Mesenchymal stem cell (in vitro differentiated cells and primary cell): ENCODE data around the gene EMP1.
A peak's percentile ranks its signal among the peaks of the same experiment; 100 is the strongest.

ENCODE experiments used
- DNase-seq: peaks from one replicate; pipeline ENCODE4 v3.0.0-alpha.2; 2013
- H2AFZ ChIP-seq: one replicate; pipeline ENCODE4 v1.6.1; 2013; ENCODE audit warnings: low read depth, mild to moderate bottlenecking, control low read depth, inconsistent platforms, low read length, moderate library complexity
- H2AK5ac ChIP-seq: 2 replicates; pipeline ENCODE4 v1.6.1; 2013; ENCODE audit warnings: low read length, moderate library complexity, mild to moderate bottlenecking, inconsistent platforms; ENCODE audit not compliant: severe bottlenecking
- H2BK120ac ChIP-seq: one replicate; pipeline ENCODE4 v1.6.1; 2013; ENCODE audit warnings: low read depth, mild to moderate bottlenecking, inconsistent platforms, low read length, moderate library complexity
- H2BK12ac ChIP-seq, 2 experiments: one replicate each; pipeline ENCODE4 v1.6.1; 2013; ENCODE audit warnings: inconsistent platforms in 2 of 2, low read length in 2 of 2, mild to moderate bottlenecking in 2 of 2, moderate library complexity in 2 of 2, control low read depth in 1 of 2
- H2BK15ac ChIP-seq: one replicate; pipeline ENCODE4 v1.6.1; 2013; ENCODE audit warnings: mild to moderate bottlenecking, low read depth, inconsistent platforms; ENCODE audit not compliant: poor library complexity, severe bottlenecking
- H2BK5ac ChIP-seq: 2 replicates; pipeline ENCODE4 v1.6.1; 2013; ENCODE audit warnings: low read depth, mild to moderate bottlenecking, low read length, control low read depth, inconsistent platforms; ENCODE audit not compliant: poor library complexity, severe bottlenecking
- H3K14ac ChIP-seq, 2 experiments: one replicate each; pipeline ENCODE4 v1.6.1; 2013; ENCODE audit warnings: inconsistent platforms in 2 of 2, low read length in 2 of 2, control low read depth in 1 of 2, mild to moderate bottlenecking in 1 of 2, moderate library complexity in 1 of 2
- H3K18ac ChIP-seq, 2 experiments: one replicate each; pipeline ENCODE4 v1.6.1; 2013; ENCODE audit warnings: inconsistent platforms in 2 of 2, low read length in 2 of 2, control low read depth in 1 of 2, low read depth in 1 of 2, mild to moderate bottlenecking in 1 of 2
- H3K23ac ChIP-seq, 2 experiments: one replicate each; pipeline ENCODE4 v1.6.1; 2013; ENCODE audit warnings: inconsistent platforms in 2 of 2, low read length in 2 of 2, mild to moderate bottlenecking in 2 of 2, moderate library complexity in 2 of 2, control low read depth in 1 of 2
- H3K27ac ChIP-seq: 2 replicates; pipeline ENCODE4 v1.5.1; 2013; ENCODE audit warnings: mild to moderate bottlenecking, moderate library complexity, low read length, control low read depth, inconsistent platforms; ENCODE audit not compliant: poor library complexity, severe bottlenecking
- H3K27me3 ChIP-seq, 2 experiments: 2 replicates each; pipeline versions ENCODE4 v1.6.1 to v1.7.0; 2013; ENCODE audit warnings: low read length in 2 of 2, mild to moderate bottlenecking in 2 of 2, moderate library complexity in 2 of 2, control low read depth in 1 of 2, inconsistent platforms in 1 of 2; ENCODE audit not compliant: control insufficient read depth in 1 of 2, insufficient read depth in 1 of 2
- H3K36me3 ChIP-seq, 2 experiments: 2 replicates each; pipeline versions ENCODE4 v1.6.1 to v1.7.0; 2013; ENCODE audit warnings: low read length in 2 of 2, control low read depth in 1 of 2, inconsistent platforms in 1 of 2, low read depth in 1 of 2, mild to moderate bottlenecking in 1 of 2; ENCODE audit not compliant: insufficient read depth in 2 of 2, control insufficient read depth in 1 of 2
- H3K4ac ChIP-seq, 2 experiments: one replicate each; pipeline ENCODE4 v1.6.1; 2013; ENCODE audit warnings: inconsistent platforms in 2 of 2, low read length in 2 of 2, mild to moderate bottlenecking in 2 of 2, moderate library complexity in 2 of 2, control low read depth in 1 of 2, low read depth in 1 of 2
- H3K4me1 ChIP-seq: 2 replicates; pipeline ENCODE4 v1.6.1; 2013; ENCODE audit warnings: low read depth, low read length, control low read depth; ENCODE audit not compliant: control insufficient read depth, insufficient read depth
- H3K4me2 ChIP-seq: 2 replicates; pipeline ENCODE4 v1.6.1; 2013; ENCODE audit warnings: low read length, mild to moderate bottlenecking, inconsistent platforms; ENCODE audit not compliant: poor library complexity, severe bottlenecking
- H3K4me3 ChIP-seq, 2 experiments: 2 replicates each; pipeline versions ENCODE4 v1.5.1 to v1.7.0; 2013; ENCODE audit warnings: low read length in 2 of 2, mild to moderate bottlenecking in 2 of 2, control low read depth in 1 of 2, low read depth in 1 of 2; ENCODE audit not compliant: insufficient read depth in 1 of 2
- H3K79me1 ChIP-seq: replicated peaks from 2 replicates; pipeline ENCODE4 v1.6.1; 2013; ENCODE audit warnings: mild to moderate bottlenecking, control low read depth, low read length, inconsistent platforms; ENCODE audit not compliant: poor library complexity, severe bottlenecking
- H3K9ac ChIP-seq: 2 replicates; pipeline ENCODE4 v1.7.0; 2013; ENCODE audit warnings: mild to moderate bottlenecking, low read length, moderate library complexity
- H3K9me3 ChIP-seq: 2 replicates; pipeline ENCODE4 v1.7.0; 2013; ENCODE audit warnings: mild to moderate bottlenecking, low read length; ENCODE audit not compliant: control insufficient read depth
- H4K8ac ChIP-seq: one replicate; pipeline ENCODE4 v1.6.1; 2013; ENCODE audit warnings: inconsistent platforms, mild to moderate bottlenecking, low read length, moderate library complexity
- H4K91ac ChIP-seq: one replicate; pipeline ENCODE4 v1.6.1; 2013; ENCODE audit warnings: mild to moderate bottlenecking, low read length, inconsistent platforms
- WGBS: methylation state at CpG from one replicate; pipeline ENCODE4 v1.1.7; 2013; ENCODE audit warnings: mixed read lengths; 5-methylcytosine and 5-hydroxymethylcytosine counted together

Gene EMP1

DNA sequence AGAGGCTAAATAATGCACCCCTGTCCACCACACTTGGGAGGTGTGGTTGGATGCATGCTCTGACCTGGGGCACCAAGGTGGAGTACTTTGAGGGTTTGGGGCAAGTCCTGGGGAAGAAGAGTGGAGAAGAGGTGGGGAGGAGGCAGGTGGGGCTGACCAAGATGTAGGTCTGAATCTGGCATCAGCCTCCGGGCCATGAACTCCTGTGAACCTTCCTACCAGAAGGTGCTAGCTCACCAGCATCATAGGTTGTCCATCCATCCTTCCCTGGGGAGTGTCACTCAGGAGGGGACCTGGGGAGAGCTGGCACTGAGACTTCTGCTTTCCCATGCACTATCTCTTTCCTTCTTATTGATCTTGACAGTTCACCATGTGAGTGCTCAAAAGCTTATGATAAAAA lies 13.6 kb upstream of the EMP1 start:
- Histone ChIP-seq H2AK5ac (peak overlapping the region; percentile 26), H4K91ac (no peak overlapping the region), H4K8ac (no peak overlapping the region)

DNA sequence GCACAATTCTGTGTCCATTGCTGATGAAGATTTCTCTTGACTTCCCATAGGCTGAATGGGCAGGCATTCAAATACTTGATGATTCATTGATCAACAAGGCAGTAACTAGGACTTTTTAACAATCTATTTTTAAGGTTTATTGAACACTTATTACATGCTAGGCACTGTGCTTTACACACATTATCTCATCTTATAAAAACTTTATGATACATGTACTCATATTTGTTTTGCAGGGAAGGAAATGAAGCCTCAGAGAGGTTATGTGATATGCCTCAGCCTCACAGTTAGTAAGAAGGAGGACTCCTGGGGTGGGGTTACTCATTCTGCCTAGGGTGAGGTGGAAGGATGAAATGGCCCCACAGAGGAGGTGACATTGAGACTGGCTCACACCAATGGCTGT lies 12.9 kb upstream of the EMP1 start:
- Histone ChIP-seq H2AFZ (no peak overlapping the region), H2BK15ac (no peak overlapping the region), H2BK5ac (no peak overlapping the region), H2BK12ac (no peak overlapping the region), H4K8ac (no peak overlapping the region), H3K36me3 (no peaks in the 10 kb centered on the region), H3K79me1 (no peaks in the 10 kb centered on the region), H3K14ac (no peak overlapping the region), H3K9ac (no peak overlapping the region), H3K4ac (no peak overlapping the region), H3K4me1 (peaks cover 6% of the 10 kb centered on the region), H4K91ac (no peak overlapping the region), H3K4me3 (no peak overlapping the region), H3K4me2 (no peak overlapping the region), H3K27me3 (no peaks in the 10 kb centered on the region), H3K9me3 (no peaks in the 10 kb centered on the region), H3K23ac (no peak overlapping the region), H2BK120ac (no peak overlapping the region), H2AK5ac (no peak overlapping the region), H3K27ac (no peak overlapping the region), H3K18ac (no peak overlapping the region)
- no peak for DNase-seq

More for the DNA sequence above, 13.6 kb upstream of the EMP1 start:
- Histone ChIP-seq H3K27ac (no peak overlapping the region), H3K4me3 (no peak overlapping the region), H3K79me1 (no peaks in the 10 kb centered on the region), H3K14ac (no peak overlapping the region), H3K36me3 (no peaks in the 10 kb centered on the region), H3K4me1 (peaks cover 6% of the 10 kb centered on the region), H2BK120ac (no peak overlapping the region), H3K4me2 (no peak overlapping the region), H3K9ac (no peak overlapping the region), H3K4ac (no peak overlapping the region), H3K27me3 (no peaks in the 10 kb centered on the region), H3K9me3 (no peaks in the 10 kb centered on the region), H2BK15ac (no peak overlapping the region), H3K18ac (no peak overlapping the region), H2AFZ (no peak overlapping the region), H2BK5ac (no peak overlapping the region), H2BK12ac (no peak overlapping the region), H3K23ac (no peak overlapping the region)
- WGBS: 100% methylated on average over 1 of the region's 1 CpG
- DNase-seq: no peak

DNA sequence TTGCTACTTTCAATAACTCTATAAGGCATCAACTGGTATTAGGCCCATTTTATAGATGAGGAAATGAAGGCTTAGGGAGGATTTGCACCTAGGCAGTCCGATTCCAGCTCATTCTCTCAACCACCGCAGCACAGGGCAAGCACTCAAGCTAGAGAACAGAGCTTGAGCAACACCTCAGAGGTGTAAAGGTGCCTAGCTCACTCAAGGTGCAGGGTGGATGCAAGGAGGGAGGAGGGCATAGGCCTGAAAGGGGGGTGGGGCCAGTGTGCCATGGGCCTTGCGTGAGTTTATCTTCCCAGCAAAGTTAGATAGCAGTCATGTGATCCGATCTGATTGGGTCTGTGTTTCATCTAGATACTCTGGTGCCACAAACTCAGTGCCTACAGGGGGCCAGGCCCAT lies 10.2 kb upstream of the EMP1 start:
- 100% methylated on average over 4 of the region's 4 CpGs for WGBS
- DNase-seq: no peak
- H3K4me3 ChIP-seq: no peak overlapping the region

DNA sequence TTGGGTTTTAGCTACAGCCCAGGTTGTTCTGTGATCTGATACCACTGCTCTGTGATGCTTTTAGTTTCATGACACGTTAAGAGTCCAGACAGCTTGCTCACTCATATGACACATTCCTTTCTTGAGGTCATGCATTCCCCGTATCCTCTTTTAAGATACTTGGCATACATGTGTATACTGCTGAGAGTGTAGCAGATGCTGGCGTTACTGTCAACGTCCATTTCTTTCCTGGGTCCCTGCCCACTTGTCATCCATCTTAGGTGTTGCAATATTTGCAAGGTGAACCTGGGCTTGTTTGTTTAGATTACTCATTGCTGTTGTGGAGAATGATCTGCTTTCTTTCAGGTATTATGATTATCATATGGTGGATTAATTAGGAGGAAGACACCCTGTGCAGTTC lies 9.1 kb upstream of the EMP1 start:
- H3K4ac ChIP-seq: no peak overlapping the region
- H3K14ac ChIP-seq: no peak overlapping the region
- no peak overlapping the region for H3K27ac ChIP-seq
- H2AFZ ChIP-seq: no peak overlapping the region
- H2BK120ac ChIP-seq: no peak overlapping the region
- 25% methylated on average over 4 of the region's 4 CpGs for WGBS
- no peak overlapping the region for H2BK5ac ChIP-seq
- no peak overlapping the region for H2BK15ac ChIP-seq
- H3K27me3 ChIP-seq: no peaks in the 10 kb centered on the region
- no peak overlapping the region for H3K18ac ChIP-seq
- H3K23ac ChIP-seq: peak overlapping the region in 1 of 2 experiments; percentile 47
- H3K4me2 ChIP-seq: no peak overlapping the region
- no peak overlapping the region for H2AK5ac ChIP-seq
- H4K91ac ChIP-seq: no peak overlapping the region
- peaks cover 6% of the 10 kb centered on the region for H3K4me1 ChIP-seq
- peak; percentile 44 for DNase-seq
- H3K4me3 ChIP-seq: no peak overlapping the region
- H3K9ac ChIP-seq: no peak overlapping the region
- H4K8ac ChIP-seq: no peak overlapping the region
- no peaks in the 10 kb centered on the region for H3K9me3 ChIP-seq
- no peaks in the 10 kb centered on the region for H3K36me3 ChIP-seq
- no peaks in the 10 kb centered on the region for H3K79me1 ChIP-seq
- H2BK12ac ChIP-seq: no peak overlapping the region

More for the DNA sequence above, 10.2 kb upstream of the EMP1 start:
- Histone ChIP-seq H3K14ac (no peak overlapping the region), H3K27me3 (no peaks in the 10 kb centered on the region), H3K18ac (no peak overlapping the region), H2AFZ (no peak overlapping the region), H2BK5ac (no peak overlapping the region), H3K79me1 (no peaks in the 10 kb centered on the region), H2BK15ac (no peak overlapping the region), H3K23ac (no peak overlapping the region), H4K8ac (no peak overlapping the region), H2AK5ac (no peak overlapping the region), H2BK12ac (no peak overlapping the region), H3K36me3 (no peaks in the 10 kb centered on the region), H3K4me2 (no peak overlapping the region), H4K91ac (no peak overlapping the region), H3K4ac (no peak overlapping the region), H2BK120ac (no peak overlapping the region), H3K9me3 (no peaks in the 10 kb centered on the region), H3K4me1 (peaks cover 6% of the 10 kb centered on the region), H3K9ac (no peak overlapping the region), H3K27ac (no peak overlapping the region)
